Measurements from ENCODE around the gene MTUS2. TPM values are rescaled to one million over a fixed set of nuclear protein-coding genes. Genes with fewer than 3 reads are reported as not detected.

MTUS2 gene
- total RNA-seq, 1 donor from 2014 or later = 0.67 TPM

GRCh38 chr13:29493796-29494195, 673.7 kb downstream of the MTUS2 start:
- Histone ChIP-seq H4K20me1 (ENCODE audit: low read depth) (no peaks in the 10 kb centered on the region), H3K9ac (no peak overlapping the region), H3K36me3 (no peaks in the 10 kb centered on the region), H3K9me3 (ENCODE audit: low read depth) (no peaks in the 10 kb centered on the region), H2AFZ (replicated peaks) (no peak overlapping the region), H3K27ac (no peak overlapping the region), H3K4me1 (peaks cover 7% of the 10 kb centered on the region), H3F3A (ENCODE audit: low read depth) (no peaks in the 10 kb centered on the region), H3K79me2 (ENCODE audit: low read depth) (no peaks in the 10 kb centered on the region), H3K27me3 (no peaks in the 10 kb centered on the region), H3K4me2 (no peak overlapping the region), H3K4me3 (no peak overlapping the region)
- H3K36me3 Mint-ChIP-seq = no peaks in the 10 kb centered on the region
- no peak overlapping the region for H3K4me3 Mint-ChIP-seq
- no peak for DNase-seq (ENCODE audit: low spot score)
- peaks cover 2% of the 10 kb centered on the region for H3K9me3 Mint-ChIP-seq
- H3K27me3 Mint-ChIP-seq (ENCODE audit: insufficient read depth, low read depth) = peaks cover 13% of the 10 kb centered on the region
- H3K4me1 Mint-ChIP-seq = peaks cover 26% of the 10 kb centered on the region
- H3K27ac Mint-ChIP-seq = no peak overlapping the region
- no peak for TF ChIP-seq EZH2phosphoT487 (IDR thresholded peaks at IDR 0.05)

- peaks cover 7% of the 10 kb centered on the region for H3K4me1 ChIP-seq
- Mint-ChIP-seq H3K27ac (no peak overlapping the region), H3K27me3 (ENCODE audit: insufficient read depth, low read depth) (peaks cover 13% of the 10 kb centered on the region), H3K4me3 (no peak overlapping the region), H3K9me3 (peaks cover 2% of the 10 kb centered on the region), H3K36me3 (no peaks in the 10 kb centered on the region), H3K4me1 (peaks cover 26% of the 10 kb centered on the region)
- no peak overlapping the region for H3K27ac ChIP-seq
- TF ChIP-seq EZH2phosphoT487 (IDR thresholded peaks at IDR 0.05) (no peak), EZH2 (IDR thresholded peaks at IDR 0.05) (no peak), CTCF (IDR thresholded peaks at IDR 0.05) (no peak)
- no peak overlapping the region for H3K4me2 ChIP-seq
- H3K27me3 ChIP-seq = no peaks in the 10 kb centered on the region
- H3F3A ChIP-seq (ENCODE audit: low read depth) = no peaks in the 10 kb centered on the region
- DNase-seq (ENCODE audit: low spot score) = no peak
- no peaks in the 10 kb centered on the region for H4K20me1 ChIP-seq (ENCODE audit: low read depth)
- no peaks in the 10 kb centered on the region for H3K79me2 ChIP-seq (ENCODE audit: low read depth)
- no peaks in the 10 kb centered on the region for H3K36me3 ChIP-seq
- H3K9me3 ChIP-seq (ENCODE audit: low read depth) = no peaks in the 10 kb centered on the region
- no peak overlapping the region for H3K4me3 ChIP-seq
- H3K9ac ChIP-seq = no peak overlapping the region
- H2AFZ ChIP-seq (replicated peaks) = no peak overlapping the region
These were observed 674.4 kb downstream of the MTUS2 start for GRCh38 chr13:29494520-29494919.

GRCh38 chr13:29496241-29496712, 676.1 kb downstream of the MTUS2 start:
- Mint-ChIP-seq H3K36me3 (no peaks in the 10 kb centered on the region), H3K27me3 (ENCODE audit: insufficient read depth, low read depth) (peaks cover 13% of the 10 kb centered on the region), H3K4me3 (peak overlapping the region; percentile 66), H3K9me3 (peaks cover 2% of the 10 kb centered on the region), H3K27ac (peak overlapping the region; percentile 93), H3K4me1 (peaks cover 30% of the 10 kb centered on the region)
- Histone ChIP-seq H3F3A (ENCODE audit: low read depth) (no peaks in the 10 kb centered on the region), H3K27ac (no peak overlapping the region), H3K4me3 (no peak overlapping the region), H3K9ac (no peak overlapping the region), H3K27me3 (no peaks in the 10 kb centered on the region), H2AFZ (replicated peaks) (no peak overlapping the region), H3K36me3 (no peaks in the 10 kb centered on the region), H3K4me2 (no peak overlapping the region), H3K79me2 (ENCODE audit: low read depth) (no peaks in the 10 kb centered on the region), H4K20me1 (ENCODE audit: low read depth) (no peaks in the 10 kb centered on the region), H3K9me3 (ENCODE audit: low read depth) (no peaks in the 10 kb centered on the region), H3K4me1 (peaks cover 7% of the 10 kb centered on the region)
- no peak for TF ChIP-seq EZH2phosphoT487 (IDR thresholded peaks at IDR 0.05)
- no peak for TF ChIP-seq EZH2 (IDR thresholded peaks at IDR 0.05)
- TF ChIP-seq CTCF (IDR thresholded peaks at IDR 0.05) = no peak
- DNase-seq (ENCODE audit: low spot score) = no peak

GRCh38 chr13:29497137-29497654, 677.1 kb downstream of the MTUS2 start:
- H3K36me3 Mint-ChIP-seq = no peaks in the 10 kb centered on the region
- no peak overlapping the region for H3K4me3 Mint-ChIP-seq
- no peaks in the 10 kb centered on the region for H3K27me3 ChIP-seq
- TF ChIP-seq CTCF (IDR thresholded peaks at IDR 0.05) (no peak), EZH2phosphoT487 (IDR thresholded peaks at IDR 0.05) (no peak), EZH2 (IDR thresholded peaks at IDR 0.05) (no peak)
- H2AFZ ChIP-seq (replicated peaks) = no peak overlapping the region
- no peaks in the 10 kb centered on the region for H4K20me1 ChIP-seq (ENCODE audit: low read depth)
- H3K36me3 ChIP-seq = no peaks in the 10 kb centered on the region
- H3F3A ChIP-seq (ENCODE audit: low read depth) = no peaks in the 10 kb centered on the region
- no peaks in the 10 kb centered on the region for H3K79me2 ChIP-seq (ENCODE audit: low read depth)
- H3K4me3 ChIP-seq = no peak overlapping the region
- peaks cover 7% of the 10 kb centered on the region for H3K4me1 ChIP-seq
- no peak overlapping the region for H3K27ac ChIP-seq
- peak overlapping the region; percentile 78 for H3K27ac Mint-ChIP-seq
- H3K4me2 ChIP-seq = peak overlapping the region; percentile 16
- H3K9me3 Mint-ChIP-seq = peaks cover 2% of the 10 kb centered on the region
- peaks cover 30% of the 10 kb centered on the region for H3K4me1 Mint-ChIP-seq
- no peak overlapping the region for H3K9ac ChIP-seq
- no peaks in the 10 kb centered on the region for H3K9me3 ChIP-seq (ENCODE audit: low read depth)
- peak; percentile 55 for DNase-seq (ENCODE audit: low spot score)
- H3K27me3 Mint-ChIP-seq (ENCODE audit: insufficient read depth, low read depth) = peaks cover 13% of the 10 kb centered on the region

Measured in neural progenitor cell (in vitro differentiated cells).